HepG2 (cell line): ENCODE results near the gene HSD3B7. TPM values are rescaled to one million over a fixed set of nuclear protein-coding genes. Genes with fewer than 3 reads are reported as not detected.

Experiments
- BHLHE40 ChIP-seq: IDR thresholded peaks from 2 replicates; pipeline ENCODE4 v1.6.1; 2011; ENCODE audit warnings: low read length, improper control_type of control experiment
- KLF13 ChIP-seq: sonication (generic); formaldehyde crosslinking; IDR thresholded peaks from 2 replicates; pipeline ENCODE4 v1.4.0; 2020; ENCODE audit warnings: mild to moderate bottlenecking, missing genetic modification reagents
- MLXIP ChIP-seq: sonication (generic); formaldehyde crosslinking; IDR thresholded peaks from 2 replicates; pipeline ENCODE4 v1.9.0; 2021; ENCODE audit warnings: missing genetic modification reagents, borderline replicate concordance
- NFIB ChIP-seq: sonication (generic); formaldehyde crosslinking; IDR thresholded peaks from 2 replicates; pipeline ENCODE4 v1.9.0; 2021; ENCODE audit warnings: missing genetic modification reagents, mild to moderate bottlenecking, borderline replicate concordance
- NR2C2 ChIP-seq: sonication (generic); formaldehyde crosslinking; IDR thresholded peaks from 2 replicates; pipeline ENCODE4 v1.4.0; 2020; ENCODE audit warnings: missing genetic modification reagents, mild to moderate bottlenecking, moderate library complexity, borderline replicate concordance
- SKI ChIP-seq: fragments of 450-650 bp; IDR thresholded peaks from one replicate; pipeline ENCODE4 v1.6.1; 2018; ENCODE audit warnings: mild to moderate bottlenecking; ENCODE audit not compliant: partially characterized antibody
- SP140L ChIP-seq: sonication (generic); formaldehyde crosslinking; IDR thresholded peaks from 2 replicates; pipeline ENCODE4 v1.4.0; 2020; ENCODE audit warnings: missing genetic modification reagents, borderline replicate concordance
- TBX2 ChIP-seq: sonication (generic); formaldehyde crosslinking; IDR thresholded peaks from 2 replicates; pipeline ENCODE4 v1.5.0; 2020; ENCODE audit warnings: missing genetic modification reagents, mild to moderate bottlenecking, borderline replicate concordance
- TEAD2 ChIP-seq: sonication (generic); formaldehyde crosslinking; IDR thresholded peaks from 2 replicates; pipeline ENCODE4 v1.9.0; 2021; ENCODE audit warnings: missing genetic modification reagents
- TFE3 ChIP-seq: IDR thresholded peaks from 2 replicates; pipeline ENCODE4 v1.6.1; 2016
- ZC3H13 ChIP-seq: sonication (generic); formaldehyde crosslinking; IDR thresholded peaks from 2 replicates; pipeline ENCODE4 v1.8.1; 2023; ENCODE audit warnings: mild to moderate bottlenecking, missing genetic modification reagents, moderate library complexity
- ZFAT ChIP-seq: sonication (generic); formaldehyde crosslinking; conservative IDR thresholded peaks from 2 replicates; pipeline ENCODE4 v1.8.1; 2023; ENCODE audit warnings: missing genetic modification reagents, inconsistent platforms
- ZKSCAN5 ChIP-seq: sonication (generic); formaldehyde crosslinking; IDR thresholded peaks from 2 replicates; pipeline ENCODE4 v1.5.1; 2020; ENCODE audit warnings: mild to moderate bottlenecking, missing genetic modification reagents
- ZNF263 ChIP-seq: sonication (generic); formaldehyde crosslinking; IDR thresholded peaks from 2 replicates; pipeline ENCODE4 v1.4.0; 2020; ENCODE audit warnings: missing genetic modification reagents
- ZNF552 ChIP-seq: sonication (generic); formaldehyde crosslinking; IDR thresholded peaks from 2 replicates; pipeline ENCODE4 v1.9.0; 2022; ENCODE audit warnings: missing genetic modification reagents, mild to moderate bottlenecking, borderline replicate concordance
- ZNF589 ChIP-seq: sonication (generic); formaldehyde crosslinking; conservative IDR thresholded peaks from 2 replicates; pipeline ENCODE4 v1.8.0; 2022; ENCODE audit warnings: mild to moderate bottlenecking, moderate library complexity, missing genetic modification reagents
- polyA plus RNA-seq, 8 experiments: library from polyadenylated mRNA; depleted of rRNA in 3 of 8; stranded (reverse) in 7 of 8; unstranded in 1 of 8; fragments of >200 nt; fragmentation: Illumina TruSeq in 4 of 8; extraction: Trizol in 4 of 8; gene quantifications; 2 replicates each; pipeline versions ENCODE4 v1.2.1 to v1.2.3, GENCODE V29; 2011 to 2016; ENCODE audit warnings: low read depth in 4 of 8, missing spikeins in 1 of 8, mixed read lengths in 1 of 8; ENCODE audit not compliant: insufficient read depth in 1 of 8
- total RNA-seq, 5 experiments: library from RNA; depleted of rRNA; stranded (reverse); fragments of >200 nt; fragmentation: Illumina TruSeq; extraction: Trizol; gene quantifications; 2 replicates each; pipeline ENCODE4 v1.2.3, GENCODE V29; 2016; ENCODE audit warnings: low read depth in 1 of 5

HSD3B7 gene
- total and polyA plus RNA-seq, 2 of the 13 experiments (the other 11 are each of a cell fraction or from before 2014, with no cell fraction given), result 32.9 to 69.7 TPM

GRCh38 chr16:30956601-30957455 is 28.2 kb upstream of the HSD3B7 start (continued):
- TF ChIP-seq NR2C2 (no peak), NFIB (no peak), MLXIP (no peak), TEAD2 (CRISPR knock-in tag) (no peak), ZNF589 (no peak; the same call in 1 of the 2 replicates), TFE3 (CRISPR knock-in tag) (no peak), KLF13 (CRISPR knock-in tag) (no peak), ZFAT (CRISPR knock-in tag) (no peak), ZNF552 (CRISPR knock-in tag) (0 out of 2 replicates have a peak, but pooled peaks have one; percentile 1), SKI (no peak), SP140L (no peak), ZC3H13 (CRISPR knock-in tag) (peak; percentile 97), ZKSCAN5 (CRISPR knock-in tag) (no peak), ZNF263 (peak; percentile 99), BHLHE40 (peak; percentile 55; the same call in 1 of the 2 replicates), TBX2 (peak; percentile 66)
